B cell (primary cell): ENCODE results near the gene ACSM6. TPM values are rescaled to one million over a fixed set of nuclear protein-coding genes. Genes with fewer than 3 reads are reported as not detected.

Experiments used
- ATAC-seq: fragments of 200-7000 bp; cut with Tn5 transposase; one replicate; pipeline ENCODE4 v1.10.0; 2021; ENCODE audit warnings: low read depth, mild to moderate bottlenecking, moderate number of reproducible peaks, moderate library complexity
- CTCF ChIA-PET: fragments of 350-600 bp; sonication (Branson Sonifier 250); formaldehyde crosslinking; loops from one replicate; lab custom pipeline; 2021; ENCODE audit warnings: antibody characterized with exemption, inconsistent platforms; lab: Charles Lee
- POLR2A ChIA-PET: fragments of 350-600 bp; sonication (Branson Sonifier 250); formaldehyde crosslinking; loops from one replicate; lab custom pipeline; 2021; ENCODE audit warnings: antibody characterized with exemption; lab: Charles Lee
- DNase-seq: peaks from one replicate; pipeline ENCODE4 v3.0.0; 2013
- H2AFZ ChIP-seq: 2 replicates; pipeline ENCODE4 v1.6.1; 2012; ENCODE audit warnings: mild to moderate bottlenecking, low read depth, low read length; ENCODE audit not compliant: insufficient read depth, poor library complexity, severe bottlenecking
- H3K27ac ChIP-seq, 2 donors: 1 replicate in 1 of 2; 2 replicates in 1 of 2; pipeline ENCODE4 v1.5.1; 2012 to 2013; ENCODE audit warnings: low read length in 2 of 2, mild to moderate bottlenecking in 2 of 2, moderate library complexity in 1 of 2
- H3K27me3 ChIP-seq, 4 experiments: fragments of 200-600 bp in 1 of 4; sonication (generic) in 1 of 4; replicated peaks in 1 of 4; 1 replicate in 2 of 4; 2 replicates in 2 of 4; pipeline versions ENCODE4 v1.6.1 to v1.7.0; 2013 to 2016; ENCODE audit warnings: low read length in 3 of 4, mild to moderate bottlenecking in 2 of 4, mixed read lengths in 1 of 4, moderate library complexity in 1 of 4; ENCODE audit not compliant: insufficient read depth in 4 of 4, control insufficient read depth in 3 of 4; ENCODE audit errors: control extremely low read depth in 1 of 4
- H3K36me3 ChIP-seq, 2 experiments: replicated peaks in 1 of 2; 1 replicate in 1 of 2; 2 replicates in 1 of 2; pipeline versions ENCODE4 v1.6.1 to v1.7.1; 2013; ENCODE audit warnings: low read length in 1 of 2; ENCODE audit not compliant: insufficient read depth in 2 of 2, control insufficient read depth in 1 of 2; ENCODE audit errors: control extremely low read depth in 1 of 2, extremely low read depth in 1 of 2
- H3K4me1 ChIP-seq, 2 donors: fragments of 200-600 bp in 1 of 2; sonication (generic) in 1 of 2; 1 replicate in 1 of 2; 2 replicates in 1 of 2; pipeline versions ENCODE4 v1.5.1 to v1.6.1; 2013 to 2017; ENCODE audit warnings: low read length in 2 of 2; ENCODE audit not compliant: control insufficient read depth in 2 of 2, insufficient read depth in 2 of 2
- H3K4me2 ChIP-seq: replicated peaks from 2 replicates; pipeline ENCODE3; 2012; ENCODE audit warnings: mild to moderate bottlenecking, low read depth, low read length; ENCODE audit not compliant: poor library complexity, severe bottlenecking
- H3K4me3 ChIP-seq, 5 experiments: fragments of 200-600 bp in 1 of 5; sonication (generic) in 1 of 5; 1 replicate in 3 of 5; 2 replicates in 2 of 5; pipeline versions ENCODE4 v1.5.1 to v1.7.0; 2011 to 2016; ENCODE audit warnings: low read length in 4 of 5, mild to moderate bottlenecking in 4 of 5, low read depth in 2 of 5, control low read depth in 1 of 5, moderate library complexity in 1 of 5; ENCODE audit not compliant: insufficient read depth in 1 of 5; ENCODE audit errors: control extremely low read depth in 1 of 5, extremely low read depth in 1 of 5
- H3K79me2 ChIP-seq: fragments of 200-600 bp; sonication (generic); one replicate; pipeline ENCODE4 v1.6.0; 2016; ENCODE audit warnings: low read length; ENCODE audit not compliant: control insufficient read depth, insufficient read depth
- H3K9ac ChIP-seq: fragments of 200-600 bp; sonication (generic); 2 replicates; pipeline ENCODE4 v1.6.1; 2017; ENCODE audit warnings: mild to moderate bottlenecking, low read length, moderate library complexity
- H3K9me3 ChIP-seq, 3 donors: one replicate each; pipeline versions ENCODE4 v1.6.1 to v1.7.1; 2013; ENCODE audit warnings: low read length in 2 of 3; ENCODE audit not compliant: control insufficient read depth in 2 of 3, insufficient read depth in 1 of 3; ENCODE audit errors: control extremely low read depth in 1 of 3
- H4K20me1 ChIP-seq: 2 replicates; pipeline ENCODE4 v1.6.0; 2012; ENCODE audit warnings: mild to moderate bottlenecking, low read length; ENCODE audit not compliant: insufficient read depth, control insufficient read depth, poor library complexity, severe bottlenecking
- H3K27ac Mint-ChIP-seq: one replicate; pipeline ENCODE4 v1.8.0; 2021; ENCODE audit warnings: mixed read lengths
- H3K27me3 Mint-ChIP-seq: one replicate; pipeline ENCODE4 v1.8.0; 2021; ENCODE audit warnings: mixed read lengths
- H3K4me1 Mint-ChIP-seq: one replicate; pipeline ENCODE4 v1.8.0; 2021; ENCODE audit warnings: mixed read lengths
- H3K4me3 Mint-ChIP-seq: one replicate; pipeline ENCODE4 v1.8.0; 2021; ENCODE audit warnings: mixed read lengths
- H3K9me3 Mint-ChIP-seq: one replicate; pipeline ENCODE4 v1.8.0; 2022; ENCODE audit warnings: mixed read lengths; ENCODE audit not compliant: insufficient read depth
- EZH2 ChIP-seq: IDR thresholded peaks from 2 replicates; pipeline ENCODE4 v1.6.1; 2012; ENCODE audit warnings: borderline replicate concordance, low read depth, mild to moderate bottlenecking, moderate library complexity, low read length; ENCODE audit not compliant: insufficient read depth, poor library complexity, severe bottlenecking
- WGBS: methylation state at CpG from one replicate; pipeline ENCODE4 v1.1.5; 2013; ENCODE audit warnings: missing lambda C conversion rate; ENCODE audit not compliant: insufficient coverage; 5-methylcytosine and 5-hydroxymethylcytosine counted together
- intact Hi-C: fragments of 100-400 bp; cut with micrococcal nuclease; formaldehyde crosslinking; loops from one replicate; pipeline ENCODE4 v1.10.0; 2022
- polyA plus RNA-seq: library from polyadenylated mRNA; depleted of rRNA; stranded (reverse); fragments of >200 nt; gene quantifications from 2 replicates; pipeline ENCODE4 v1.2.3, GENCODE V29; 2012
- total RNA-seq, 2 donors: library from RNA; stranded (reverse); fragments of 120-200 nt in 1 of 2; gene quantifications; 1 replicate in 1 of 2; 2 replicates in 1 of 2; pipeline versions ENCODE4 v1.2.3 to v1.2.4, GENCODE V29; 2013 to 2022
- TF ChIP-seq, protein P1 (sequence below): fragments of 200-600 bp; IDR thresholded peaks from one replicate; pipeline ENCODE4 v1.8.0; 2022; ENCODE audit warnings: antibody characterized with exemption, mild to moderate bottlenecking

Gene ACSM6
- total and polyA plus RNA-seq, 2 donors (not counting 1 experiment from before 2014, with no cell fraction given) = not detected

DNA sequence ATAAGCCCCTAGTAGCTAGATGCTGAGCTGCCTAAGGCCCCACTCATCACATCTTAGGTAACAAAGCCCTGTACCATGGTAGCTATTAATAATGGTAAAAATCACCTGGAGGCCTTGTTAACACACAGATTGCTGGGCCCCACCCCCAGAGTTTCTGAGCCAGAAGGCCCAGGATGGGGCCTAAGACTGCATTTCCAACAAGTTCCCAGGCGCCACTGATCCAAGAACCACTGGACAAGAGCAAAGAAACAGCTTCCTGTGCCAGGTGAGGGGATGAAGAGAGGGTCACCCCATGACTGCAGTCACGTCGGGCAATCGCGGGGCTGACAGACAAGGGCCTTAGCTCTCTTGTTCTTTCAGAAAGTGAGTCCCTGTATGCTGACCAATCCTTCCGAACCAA is 46.8 kb downstream of the ACSM6 start:
- no peak overlapping the region for H3K4me3 Mint-ChIP-seq
- no peaks in the 10 kb centered on the region for H3K27me3 ChIP-seq
- no peak overlapping the region for H3K4me2 ChIP-seq
- TF ChIP-seq, protein P1, sequence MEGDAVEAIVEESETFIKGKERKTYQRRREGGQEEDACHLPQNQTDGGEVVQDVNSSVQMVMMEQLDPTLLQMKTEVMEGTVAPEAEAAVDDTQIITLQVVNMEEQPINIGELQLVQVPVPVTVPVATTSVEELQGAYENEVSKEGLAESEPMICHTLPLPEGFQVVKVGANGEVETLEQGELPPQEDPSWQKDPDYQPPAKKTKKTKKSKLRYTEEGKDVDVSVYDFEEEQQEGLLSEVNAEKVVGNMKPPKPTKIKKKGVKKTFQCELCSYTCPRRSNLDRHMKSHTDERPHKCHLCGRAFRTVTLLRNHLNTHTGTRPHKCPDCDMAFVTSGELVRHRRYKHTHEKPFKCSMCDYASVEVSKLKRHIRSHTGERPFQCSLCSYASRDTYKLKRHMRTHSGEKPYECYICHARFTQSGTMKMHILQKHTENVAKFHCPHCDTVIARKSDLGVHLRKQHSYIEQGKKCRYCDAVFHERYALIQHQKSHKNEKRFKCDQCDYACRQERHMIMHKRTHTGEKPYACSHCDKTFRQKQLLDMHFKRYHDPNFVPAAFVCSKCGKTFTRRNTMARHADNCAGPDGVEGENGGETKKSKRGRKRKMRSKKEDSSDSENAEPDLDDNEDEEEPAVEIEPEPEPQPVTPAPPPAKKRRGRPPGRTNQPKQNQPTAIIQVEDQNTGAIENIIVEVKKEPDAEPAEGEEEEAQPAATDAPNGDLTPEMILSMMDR = no peak
- POLR2A ChIA-PET = no interaction called here
- no peak for DNase-seq
- 100% methylated on average over 1 of the region's 6 CpGs for WGBS
- H3K9me3 Mint-ChIP-seq = peaks cover 4% of the 10 kb centered on the region
- H2AFZ ChIP-seq = no peak overlapping the region
- H3K27me3 Mint-ChIP-seq = no peaks in the 10 kb centered on the region
- H3K27ac ChIP-seq = no peak overlapping the region
- H3K9ac ChIP-seq = no peak overlapping the region
- CTCF ChIA-PET = interaction anchor here (0.8 to 11.7 kb wide), 3 partner anchors 57 to 123 kb away, joined by 3 to 644 read pairs (median 3); no protein-coding TSS in a partner anchor
- ATAC-seq = no peak
- H3K4me1 ChIP-seq = peaks cover 10% of the 10 kb centered on the region in 2 donors
- H3K9me3 ChIP-seq = no peaks in the 10 kb centered on the region
- H3K27ac Mint-ChIP-seq = no peak overlapping the region
- peaks cover 11% of the 10 kb centered on the region for H4K20me1 ChIP-seq
- peaks cover 35% of the 10 kb centered on the region for H3K79me2 ChIP-seq
- H3K4me3 ChIP-seq = no peak overlapping the region
- peaks cover 11 to 82% of the 10 kb centered on the region in 2 experiments for H3K36me3 ChIP-seq
- intact Hi-C loops = no loop called here
- H3K4me1 Mint-ChIP-seq = peaks cover 25% of the 10 kb centered on the region

DNA sequence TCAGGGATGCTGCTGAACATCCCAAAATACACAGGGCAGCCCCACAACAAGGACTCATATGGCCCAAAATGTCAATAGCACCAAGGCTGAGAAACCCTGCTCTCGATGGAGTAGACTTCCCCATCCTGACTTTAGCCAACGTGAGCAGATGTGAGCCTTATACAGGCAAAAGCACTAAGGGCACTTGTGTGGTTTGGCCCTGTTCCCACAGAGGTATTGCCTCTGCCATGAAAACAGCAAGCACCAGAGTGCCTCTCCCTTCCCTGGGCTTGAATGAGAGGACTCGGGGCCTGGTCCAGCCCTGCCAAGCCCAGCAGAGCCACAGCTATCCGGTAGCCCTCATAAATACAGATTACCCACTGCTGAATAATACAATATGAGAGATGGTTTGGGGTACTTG is 47.5 kb downstream of the ACSM6 start:
- Histone ChIP-seq H3K27me3 (no peaks in the 10 kb centered on the region), H2AFZ (no peak overlapping the region), H3K9me3 (no peaks in the 10 kb centered on the region), H3K36me3 (peaks cover 11 to 85% of the 10 kb centered on the region in 2 experiments), H3K27ac (no peak overlapping the region), H3K4me1 (peaks cover 2 to 9% of the 10 kb centered on the region in 2 donors), H3K4me3 (no peak overlapping the region), H3K9ac (no peak overlapping the region), H4K20me1 (peaks cover 18% of the 10 kb centered on the region), H3K79me2 (peaks cover 41% of the 10 kb centered on the region), H3K4me2 (no peak overlapping the region)
- CTCF ChIA-PET = interaction anchor here (0.6 to 11.7 kb wide), 5 partner anchors 11 to 123 kb away, joined by 3 to 644 read pairs (median 3); no protein-coding TSS in a partner anchor
- no peaks in the 10 kb centered on the region for H3K27me3 Mint-ChIP-seq
- TF ChIP-seq, protein P1 = no peak
- no peak for TF ChIP-seq EZH2
- DNase-seq (no peak), ATAC-seq (no peak)
- peaks cover 22% of the 10 kb centered on the region for H3K4me1 Mint-ChIP-seq
- WGBS = 46% methylated on average over 2 of the region's 4 CpGs
- POLR2A ChIA-PET = no interaction called here
- no peak overlapping the region for H3K27ac Mint-ChIP-seq
- H3K9me3 Mint-ChIP-seq = peaks cover 4% of the 10 kb centered on the region
- intact Hi-C loops = no loop called here
- H3K4me3 Mint-ChIP-seq = no peak overlapping the region
